ENCODE measurements around the gene SLC17A7. TPM values are rescaled to one million over a fixed set of nuclear protein-coding genes. Genes with fewer than 3 reads are reported as not detected.
A peak's percentile ranks its signal among the peaks of the same experiment; 100 is the strongest.

The SLC17A7 gene
- total RNA-seq, 1 donor from 2014 or later, result 0.99 TPM

DNA sequence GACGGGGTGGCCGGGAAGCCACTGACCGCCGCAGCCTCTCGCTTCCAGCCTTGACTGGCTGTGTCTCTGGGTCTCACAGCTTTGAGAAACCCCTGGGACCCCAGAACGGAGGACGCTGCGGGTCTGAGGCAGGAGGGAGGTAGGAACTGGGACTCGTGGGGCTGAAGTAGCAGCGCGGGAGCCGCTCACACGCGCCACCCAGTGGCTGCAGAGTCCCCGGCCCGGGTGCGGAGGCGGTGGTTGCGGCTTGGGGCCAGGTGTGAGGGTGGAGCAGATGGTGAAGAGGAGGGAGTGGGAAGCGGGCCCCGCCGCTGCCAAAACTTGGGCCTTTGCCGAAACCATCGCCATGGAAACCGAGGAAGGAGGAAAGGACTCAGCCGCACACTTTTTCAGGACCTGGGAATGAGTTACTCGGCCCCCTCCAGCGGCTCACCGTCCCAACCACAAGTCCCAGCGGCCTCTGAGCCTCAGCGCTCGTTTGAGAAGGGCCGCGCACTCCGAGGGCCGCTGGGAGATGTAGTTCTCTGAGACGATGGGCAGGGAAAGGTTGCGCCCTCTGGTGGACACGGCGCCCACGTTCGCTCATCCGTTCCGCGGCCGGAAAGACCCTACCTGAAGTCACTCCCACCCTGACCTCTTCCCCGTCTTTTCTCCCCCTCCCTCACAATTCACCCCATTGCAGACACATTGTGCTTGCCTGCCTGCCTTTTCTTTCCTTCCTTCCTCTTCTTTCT is 2.2 kb upstream of the SLC17A7 start:
- Histone ChIP-seq H3K4me1 (peaks cover 33% of the 10 kb centered on the region), H3K4me3 (peak overlapping the region; percentile 83), H3K27me3 (ENCODE audit: low read depth) (peaks cover 40% of the 10 kb centered on the region), H3K36me3 (peaks cover 10% of the 10 kb centered on the region), H3K9me3 (replicated peaks) (no peaks in the 10 kb centered on the region), H3K27ac (replicated peaks) (peak overlapping the region; percentile 95)
- intact Hi-C loops (cut with micrococcal nuclease), result loop anchor here (10.0 kb wide), 1 partner anchor 49 kb away; no protein-coding TSS in a partner anchor
- peak; percentile 95 for DNase-seq
- TF ChIP-seq, protein P1, sequence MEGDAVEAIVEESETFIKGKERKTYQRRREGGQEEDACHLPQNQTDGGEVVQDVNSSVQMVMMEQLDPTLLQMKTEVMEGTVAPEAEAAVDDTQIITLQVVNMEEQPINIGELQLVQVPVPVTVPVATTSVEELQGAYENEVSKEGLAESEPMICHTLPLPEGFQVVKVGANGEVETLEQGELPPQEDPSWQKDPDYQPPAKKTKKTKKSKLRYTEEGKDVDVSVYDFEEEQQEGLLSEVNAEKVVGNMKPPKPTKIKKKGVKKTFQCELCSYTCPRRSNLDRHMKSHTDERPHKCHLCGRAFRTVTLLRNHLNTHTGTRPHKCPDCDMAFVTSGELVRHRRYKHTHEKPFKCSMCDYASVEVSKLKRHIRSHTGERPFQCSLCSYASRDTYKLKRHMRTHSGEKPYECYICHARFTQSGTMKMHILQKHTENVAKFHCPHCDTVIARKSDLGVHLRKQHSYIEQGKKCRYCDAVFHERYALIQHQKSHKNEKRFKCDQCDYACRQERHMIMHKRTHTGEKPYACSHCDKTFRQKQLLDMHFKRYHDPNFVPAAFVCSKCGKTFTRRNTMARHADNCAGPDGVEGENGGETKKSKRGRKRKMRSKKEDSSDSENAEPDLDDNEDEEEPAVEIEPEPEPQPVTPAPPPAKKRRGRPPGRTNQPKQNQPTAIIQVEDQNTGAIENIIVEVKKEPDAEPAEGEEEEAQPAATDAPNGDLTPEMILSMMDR (IDR thresholded peaks at IDR 0.05; ENCODE audit: borderline replicate concordance), result peak; percentile 85

DNA sequence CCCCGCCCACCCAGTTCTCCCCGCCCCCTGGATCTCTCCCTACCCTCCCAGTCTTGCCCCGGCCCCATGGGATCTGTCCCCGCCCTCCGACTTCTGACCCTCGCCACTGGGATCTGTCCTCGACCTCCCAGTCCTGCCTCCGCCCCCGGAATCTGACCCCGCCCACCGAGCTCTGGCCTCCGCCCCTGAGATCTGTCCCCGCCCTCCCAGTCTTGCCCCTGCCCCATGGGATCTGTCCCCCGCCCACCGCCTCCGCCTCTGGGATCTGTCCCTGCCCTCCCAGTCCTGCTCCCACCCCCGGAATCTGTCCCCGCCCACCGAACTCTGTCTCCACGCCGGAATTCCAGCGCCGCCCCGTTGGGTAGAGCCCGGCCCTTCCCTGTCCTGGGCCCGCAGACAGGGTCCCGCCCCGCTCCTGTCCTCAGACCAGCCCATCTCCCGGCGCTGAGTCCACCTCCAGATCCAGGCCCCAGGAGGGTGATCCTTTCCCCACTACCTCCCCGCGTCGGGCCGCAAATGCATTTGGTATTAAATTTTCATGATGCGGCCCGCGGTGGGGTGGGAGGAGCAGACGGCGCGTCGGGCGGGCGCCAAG is 1.5 kb upstream of the SLC17A7 start:
- H3K4me1 ChIP-seq, result peaks cover 32% of the 10 kb centered on the region
- TF ChIP-seq, protein P1 (IDR thresholded peaks at IDR 0.05; ENCODE audit: borderline replicate concordance), result no peak
- H3K9me3 ChIP-seq (replicated peaks), result no peaks in the 10 kb centered on the region
- H3K36me3 ChIP-seq, result peaks cover 9% of the 10 kb centered on the region
- intact Hi-C loops (cut with micrococcal nuclease), result loop anchor here (10.0 kb wide), 1 partner anchor 48 kb away; no protein-coding TSS in a partner anchor
- H3K27ac ChIP-seq (replicated peaks), result peak overlapping the region; percentile 95
- peak overlapping the region; percentile 83 for H3K4me3 ChIP-seq
- peaks cover 47% of the 10 kb centered on the region for H3K27me3 ChIP-seq (ENCODE audit: low read depth)
- peak; percentile 96 for DNase-seq

DNA sequence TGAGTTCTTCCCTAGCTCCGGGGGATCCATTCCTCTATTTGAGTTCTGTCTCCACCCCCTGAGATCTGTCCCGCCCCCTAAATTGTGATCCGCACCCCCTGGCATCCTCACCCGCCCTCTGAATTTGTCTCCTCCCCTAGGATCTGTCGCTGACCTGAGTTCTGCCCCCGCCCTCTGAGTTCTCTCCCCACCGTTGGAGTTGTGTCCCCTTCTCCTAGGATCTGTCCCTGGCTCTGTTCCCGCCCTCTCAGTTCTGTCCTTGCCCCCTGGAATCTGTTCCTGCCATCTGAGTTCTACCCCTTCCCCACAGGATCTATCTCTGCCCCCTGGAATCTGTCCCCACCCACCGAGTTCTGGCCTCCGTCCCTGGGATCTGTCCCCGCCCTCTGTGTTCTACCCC is 1.0 kb upstream of the SLC17A7 start:
- H3K4me3 ChIP-seq, result peak overlapping the region; percentile 83
- peaks cover 6% of the 10 kb centered on the region for H3K36me3 ChIP-seq
- intact Hi-C loops (cut with micrococcal nuclease), result loop anchor here (10.0 kb wide), 1 partner anchor 48 kb away; no protein-coding TSS in a partner anchor
- peak overlapping the region; percentile 95 for H3K27ac ChIP-seq (replicated peaks)
- TF ChIP-seq, protein P1 (IDR thresholded peaks at IDR 0.05; ENCODE audit: borderline replicate concordance), result no peak
- H3K27me3 ChIP-seq (ENCODE audit: low read depth), result peaks cover 52% of the 10 kb centered on the region
- DNase-seq, result peak; percentile 45
- no peaks in the 10 kb centered on the region for H3K9me3 ChIP-seq (replicated peaks)
- peaks cover 26% of the 10 kb centered on the region for H3K4me1 ChIP-seq

DNA sequence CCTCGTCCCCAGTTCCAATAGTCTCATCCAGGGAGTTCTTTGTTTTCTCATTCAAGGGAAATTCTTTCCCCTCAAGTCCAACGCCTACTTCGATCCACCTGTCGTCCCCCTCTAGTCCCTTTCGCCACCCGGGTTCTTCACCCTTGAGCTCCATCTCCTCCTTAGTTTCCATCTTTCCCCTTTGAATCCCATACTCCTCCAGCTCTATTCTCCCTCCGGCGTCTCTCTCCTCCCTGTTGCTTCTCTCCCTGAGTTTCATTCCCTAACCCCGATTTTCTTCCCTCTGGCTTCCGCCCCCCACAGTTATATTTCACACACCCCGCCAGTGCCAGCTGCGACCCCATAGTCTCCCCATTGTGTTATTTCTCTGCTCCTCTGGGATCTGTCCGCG is 628 bp upstream of the SLC17A7 start:
- DNase-seq, result no peak
- Histone ChIP-seq H3K9me3 (replicated peaks) (no peaks in the 10 kb centered on the region), H3K4me1 (peaks cover 26% of the 10 kb centered on the region), H3K4me3 (peak overlapping the region; percentile 83), H3K27ac (replicated peaks) (peak overlapping the region; percentile 95), H3K36me3 (peaks cover 2% of the 10 kb centered on the region), H3K27me3 (ENCODE audit: low read depth) (peaks cover 56% of the 10 kb centered on the region)
- TF ChIP-seq, protein P1 (IDR thresholded peaks at IDR 0.05; ENCODE audit: borderline replicate concordance), result no peak
- intact Hi-C loops (cut with micrococcal nuclease), result loop anchor here (10.0 kb wide), 1 partner anchor 47 kb away; no protein-coding TSS in a partner anchor

DNA sequence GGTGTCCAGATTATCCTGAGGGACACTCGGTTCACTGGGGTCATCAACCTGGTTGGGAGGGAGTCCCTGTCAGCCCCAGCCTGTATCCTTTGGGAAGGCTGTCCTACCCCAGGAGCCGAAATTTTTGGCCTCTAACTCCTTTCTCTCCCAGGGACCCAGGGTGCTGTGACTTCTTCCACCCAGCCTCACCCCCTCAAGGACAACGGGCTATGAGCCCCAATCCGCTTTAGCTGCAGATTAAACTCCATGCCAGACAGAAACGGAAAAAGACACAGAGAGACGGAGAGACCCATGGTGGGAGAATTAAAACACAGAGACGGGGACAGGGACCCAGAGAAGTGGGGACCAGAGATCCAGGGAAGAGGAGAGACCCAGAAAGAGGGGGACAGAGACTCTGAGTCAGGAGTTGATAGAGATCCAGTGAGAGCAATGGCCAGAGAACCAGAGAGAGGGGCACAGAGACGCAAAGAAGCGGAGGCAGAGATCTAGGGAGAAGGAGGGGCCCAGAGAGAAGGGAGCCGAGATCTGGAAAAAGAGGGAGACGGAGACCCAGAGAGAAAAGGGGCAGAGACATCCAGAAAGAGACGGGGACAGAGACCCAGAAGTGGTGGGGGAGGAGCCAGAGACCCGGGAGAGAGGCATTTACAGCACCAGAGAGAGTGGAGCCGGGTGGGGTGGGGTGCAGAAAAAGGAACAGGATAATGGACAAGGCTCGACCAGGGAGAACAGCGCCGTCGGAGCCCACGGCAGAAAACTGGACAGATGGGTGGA is 703 bp downstream of the SLC17A7 start:
- Histone ChIP-seq H3K27me3 (ENCODE audit: low read depth) (peaks cover 69% of the 10 kb centered on the region), H3K4me1 (peaks cover 26% of the 10 kb centered on the region), H3K27ac (replicated peaks) (peak overlapping the region; percentile 95), H3K36me3 (no peaks in the 10 kb centered on the region), H3K9me3 (replicated peaks) (no peaks in the 10 kb centered on the region), H3K4me3 (peak overlapping the region; percentile 83)
- intact Hi-C loops (cut with micrococcal nuclease), result loop anchor here (10.0 kb wide), 1 partner anchor 46 kb away; no protein-coding TSS in a partner anchor
- TF ChIP-seq, protein P1 (IDR thresholded peaks at IDR 0.05; ENCODE audit: borderline replicate concordance), result no peak
- DNase-seq, result no peak

Data from left ventricle myocardium inferior (tissue), 1 donor.